ENCODE data around the gene MILR1.

The MILR1 gene

DNA sequence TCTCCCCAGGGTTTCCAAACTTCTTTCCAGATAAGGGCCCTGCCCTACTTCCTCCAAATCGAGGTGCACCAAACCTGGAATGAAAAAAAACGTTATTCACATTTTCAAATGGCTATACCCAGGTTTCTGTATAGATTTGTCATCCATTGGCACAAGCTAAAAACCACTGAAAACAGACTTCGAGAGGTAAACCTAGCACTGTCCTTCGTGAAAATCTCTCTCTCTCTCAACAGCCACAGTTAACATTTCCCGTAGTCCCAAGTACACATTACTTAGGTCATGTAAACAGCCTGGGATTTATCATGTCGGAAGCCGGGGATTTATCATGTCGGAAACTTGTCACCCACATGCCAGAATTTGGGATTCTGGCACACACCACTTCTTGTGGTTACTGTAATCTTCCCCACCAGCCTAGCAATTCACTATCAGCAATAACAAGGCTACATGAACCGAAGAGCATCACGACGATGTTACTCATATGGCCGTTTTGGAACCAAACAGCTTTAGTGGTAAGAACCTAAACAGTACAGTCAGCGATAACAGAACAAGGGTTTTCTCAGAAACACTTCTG lies 55.9 kb downstream of the MILR1 start:
- no peak for DNase-seq

DNA sequence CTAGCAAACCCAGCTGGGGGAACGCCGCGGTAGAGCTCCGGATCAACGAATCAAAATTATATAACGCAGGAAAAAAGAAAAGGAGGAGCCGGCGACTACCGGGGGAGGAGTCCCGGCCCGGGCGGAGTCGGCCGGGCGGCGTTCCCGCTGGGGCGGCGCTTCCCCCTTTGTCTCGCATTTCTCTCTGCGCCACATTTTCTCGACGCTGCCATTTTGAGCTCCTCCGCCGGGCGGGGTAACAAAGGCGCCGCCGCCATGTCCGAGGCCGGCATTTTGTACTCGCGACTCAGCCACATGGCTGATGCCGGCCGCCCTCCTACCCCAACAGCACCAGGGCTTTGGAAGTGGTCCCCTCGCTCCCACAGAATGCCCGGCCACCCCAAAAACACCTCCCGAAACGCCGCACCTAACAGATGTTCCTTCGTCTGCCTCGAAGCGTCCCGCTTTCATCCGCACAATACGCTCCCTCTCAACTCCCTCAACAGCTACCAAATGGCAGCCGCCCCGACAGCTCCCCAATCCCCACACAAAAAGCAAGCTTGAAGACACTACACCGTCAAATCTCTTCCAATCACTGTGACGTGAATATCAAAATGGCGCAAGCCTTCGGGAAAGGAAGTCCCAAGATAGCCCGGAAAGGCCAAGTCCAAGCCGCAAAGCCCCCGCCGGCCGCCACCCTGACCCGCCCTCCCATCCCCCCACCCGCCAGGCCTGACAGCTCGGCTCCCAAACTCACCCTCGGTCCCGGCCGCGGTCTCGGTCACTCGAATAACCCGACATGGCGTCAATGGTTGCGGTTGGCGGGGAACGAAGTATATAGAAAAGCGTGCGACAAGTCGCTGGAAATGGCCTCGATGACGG lies 56.7 kb downstream of the MILR1 start:
- peak; percentile 91 for DNase-seq

DNA sequence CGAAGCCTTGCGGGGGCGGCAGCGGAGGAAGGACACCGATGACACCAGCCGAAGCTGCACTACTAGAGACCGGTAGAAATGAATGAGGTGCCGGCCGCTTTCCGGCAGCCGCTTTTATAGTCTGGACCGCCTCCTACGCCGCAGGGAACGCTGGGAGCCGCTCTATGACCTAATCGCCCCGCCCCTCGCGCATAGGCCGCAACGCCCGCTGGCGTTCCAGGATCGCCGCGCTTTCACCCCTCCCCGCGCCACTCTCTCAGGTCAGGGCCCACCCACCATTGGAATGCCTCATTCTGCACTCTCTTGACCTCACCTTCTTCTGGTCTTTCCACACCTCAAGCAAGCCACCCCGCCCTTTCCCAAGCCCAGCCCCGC lies 57.3 kb downstream of the MILR1 start, which contains the start of gene DDX5:
Gene DDX5, minus strand, starts transcription at position 89 of the 375 bp plus-strand sequence. CDS start 170 bp downstream, outside the sequence.
- DNase-seq: peak; percentile 96

DNA sequence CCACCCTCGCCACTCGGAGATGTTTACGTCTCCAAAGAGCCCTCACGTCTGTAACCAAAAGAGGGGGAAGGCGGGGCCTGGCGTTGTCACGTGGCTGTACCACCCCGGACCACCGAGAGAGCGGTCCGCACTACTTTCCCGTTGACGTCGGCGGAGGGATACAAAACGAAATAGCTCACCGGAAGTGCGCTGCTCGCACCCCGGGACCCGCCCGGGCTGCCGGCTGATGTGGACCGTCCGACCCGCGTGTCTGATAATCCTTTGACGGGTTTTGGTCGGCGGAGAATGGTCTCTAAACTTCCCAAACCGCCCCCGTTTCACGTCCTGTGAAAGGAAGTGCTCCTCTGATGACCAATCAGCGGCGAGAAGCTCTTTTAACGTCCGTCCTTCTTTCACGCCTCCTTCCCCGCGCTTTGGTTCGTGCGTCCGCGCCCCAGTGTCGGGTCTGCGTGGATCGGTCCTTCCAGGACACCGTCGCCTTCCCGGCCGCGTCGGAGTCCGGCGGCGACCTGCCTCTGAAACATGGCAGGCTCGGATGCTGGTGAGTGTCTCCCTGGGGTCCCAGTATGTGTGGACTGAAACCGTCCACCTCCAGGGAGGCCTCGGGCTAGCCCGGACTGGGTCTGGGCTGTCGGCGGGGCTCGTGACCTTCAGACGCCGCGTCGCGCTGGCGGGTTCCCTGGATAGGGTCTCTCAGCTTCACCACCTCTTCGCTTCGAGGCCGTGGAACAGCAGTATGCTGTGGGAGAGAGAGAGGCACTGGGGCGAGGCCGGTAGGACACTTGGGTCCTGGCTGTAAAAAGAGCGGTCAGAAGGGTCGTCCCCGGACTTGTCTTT lies 57.9 kb downstream of the MILR1 start, which contains the start of gene CEP95:
Gene CEP95, plus strand, starts transcription at position 402 of the 837 bp plus-strand sequence. Its CDS starts 121 bp downstream, at position 523.
- DNase-seq: peak; percentile 96

DNA sequence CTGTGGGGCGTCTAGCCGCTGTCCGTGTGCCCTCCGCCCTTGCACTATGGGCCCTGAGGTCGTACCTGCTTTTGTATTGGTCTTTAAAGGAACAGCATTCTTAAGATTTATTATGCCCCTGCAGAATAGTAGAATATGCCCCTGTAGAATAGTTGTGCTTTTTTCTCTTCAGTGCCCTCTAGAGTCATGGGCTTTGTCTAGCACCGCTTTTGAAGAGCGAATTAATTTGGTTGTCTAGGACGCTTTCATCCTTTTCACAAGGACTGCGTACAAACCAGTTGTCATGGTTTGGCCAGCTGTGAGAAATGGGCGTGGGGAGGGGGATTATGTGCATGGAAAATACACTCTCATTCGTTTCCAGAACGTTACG lies 58.5 kb downstream of the MILR1 start:
- peak; percentile 64 for DNase-seq

DNA sequence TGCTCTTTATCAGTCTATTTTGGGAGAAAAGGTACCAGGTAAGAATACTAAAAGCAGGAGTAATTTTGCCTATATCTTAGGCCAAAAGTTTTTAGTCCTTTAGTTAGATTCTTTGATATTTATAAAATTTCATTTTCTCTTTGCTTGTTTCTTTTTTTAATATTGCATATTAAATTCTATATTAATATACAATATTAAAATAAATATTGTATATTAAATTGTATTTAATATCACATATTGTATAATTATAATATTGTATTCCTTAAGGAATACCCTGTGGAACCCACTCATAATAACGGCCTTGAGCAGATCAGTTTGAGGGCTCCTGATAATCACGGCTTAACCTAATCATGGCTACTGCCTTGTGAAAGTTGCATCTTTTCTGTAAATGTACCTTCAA lies 59.8 kb downstream of the MILR1 start:
- no peak for DNase-seq

DNA sequence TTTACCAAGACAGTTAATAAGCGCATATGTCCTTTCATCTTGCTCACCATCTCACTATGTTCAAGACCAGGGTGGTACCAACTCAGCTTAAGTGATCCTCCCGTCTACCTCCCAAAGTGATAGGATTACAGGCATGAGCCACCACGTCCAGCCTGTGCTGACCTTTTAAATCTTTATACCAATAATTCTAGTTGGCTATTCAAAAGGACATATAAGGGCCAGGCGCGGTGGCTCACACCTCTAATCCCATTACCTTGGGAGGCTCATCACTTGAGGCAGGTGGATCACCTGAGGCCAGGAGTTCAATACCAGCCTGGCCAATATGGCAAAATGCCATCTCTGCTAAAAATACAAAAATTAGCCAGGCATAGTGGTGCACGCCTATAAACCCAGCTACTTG lies 60.3 kb downstream of the MILR1 start:
- DNase-seq: no peak

DNA sequence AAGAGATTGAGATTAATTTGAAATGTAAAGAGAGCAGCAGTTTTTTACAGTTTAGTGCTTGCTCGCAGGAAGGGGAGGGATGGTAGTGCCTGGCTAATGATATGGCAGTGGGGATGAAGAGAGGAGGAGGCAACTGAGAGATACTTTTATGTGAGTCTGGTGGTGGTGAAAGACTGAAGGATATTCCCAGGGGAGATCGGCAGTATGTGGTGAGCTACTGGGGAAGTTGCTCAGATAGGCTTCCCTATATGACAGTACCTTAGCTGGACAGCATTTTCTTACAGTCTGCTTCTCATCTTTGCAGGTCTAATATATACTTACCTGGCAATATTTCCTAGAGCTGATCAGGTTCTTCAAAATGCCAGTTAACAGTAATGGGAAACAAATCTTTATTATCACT lies 66.5 kb downstream of the MILR1 start:
- DNase-seq: no peak

DNA sequence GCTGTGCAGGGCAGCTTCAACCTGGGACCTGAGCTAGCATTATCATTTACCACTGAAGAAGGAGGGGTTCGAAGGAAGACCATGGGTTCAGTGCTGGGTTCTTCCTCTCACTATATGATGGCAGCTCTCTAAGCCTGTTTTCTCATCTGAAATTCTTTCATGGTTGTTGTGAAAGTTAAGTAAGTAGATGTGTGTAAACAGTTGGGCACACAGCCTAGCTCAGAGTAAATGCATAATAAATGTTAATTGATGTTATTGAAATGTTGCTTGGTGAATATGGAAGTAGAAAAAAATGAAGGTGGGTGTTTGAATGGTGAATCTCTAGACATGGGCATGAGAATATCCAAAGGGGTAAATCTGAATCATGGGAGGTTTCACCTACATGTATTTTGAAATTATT lies 66.9 kb downstream of the MILR1 start:
- DNase-seq: no peak

All from COR-L47 (cell line).